HEK293 (cell line): ENCODE results near the gene CCM2.

Experiments
- CTCF ChIA-PET: fragments of 350-600 bp; formaldehyde crosslinking; extraction: SDS; loops from one replicate; lab custom pipeline; 2021; ENCODE audit warnings: antibody characterized with exemption; lab: Yijun Ruan, JAX
- POLR2A ChIA-PET: fragments of 300-600 bp; formaldehyde crosslinking; extraction: SDS; loops from one replicate; lab custom pipeline; 2020; ENCODE audit warnings: antibody characterized with exemption, inconsistent platforms; lab: Yijun Ruan, JAX
- H3K27ac ChIP-seq: fragments of 200-500 bp; sonication (Bioruptor generic); 2 replicates; pipeline ENCODE4 v1.5.1; 2014; ENCODE audit warnings: low read depth, low read length, control low read depth, inconsistent platforms; ENCODE audit errors: extremely low read depth
- H3K36me3 ChIP-seq, 2 experiments: fragments of 200-500 bp in 1 of 2; sonication (Bioruptor generic) in 1 of 2; 1 replicate in 1 of 2; 2 replicates in 1 of 2; pipeline ENCODE4 v1.5.1; 2014 to 2017; ENCODE audit warnings: inconsistent platforms in 2 of 2, low read length in 2 of 2; ENCODE audit not compliant: control insufficient read depth in 2 of 2, insufficient read depth in 1 of 2
- H3K4me1 ChIP-seq: fragments of 200-500 bp; sonication (Bioruptor generic); 2 replicates; pipeline ENCODE4 v1.5.1; 2014; ENCODE audit warnings: mild to moderate bottlenecking, low read length, inconsistent platforms; ENCODE audit not compliant: control insufficient read depth, insufficient read depth
- H3K4me3 ChIP-seq: 2 replicates; pipeline ENCODE4 v1.5.1; 2011; ENCODE audit warnings: low read depth, mild to moderate bottlenecking, control low read depth, low read length, moderate library complexity
- H3K9me3 ChIP-seq: fragments of 200-500 bp; sonication (Bioruptor generic); 2 replicates; pipeline ENCODE4 v1.5.1; 2014; ENCODE audit warnings: low read depth, low read length, inconsistent platforms; ENCODE audit not compliant: control insufficient read depth, insufficient read depth
- BCL11B ChIP-seq: fragments of 450-650 bp; formaldehyde crosslinking; IDR thresholded peaks from 2 replicates; pipeline ENCODE4 v1.5.1; 2016; ENCODE audit warnings: low read depth, missing biosample characterization, missing genetic modification characterization
- HIC1 ChIP-seq: fragments of 450-650 bp; formaldehyde crosslinking; IDR thresholded peaks from 2 replicates; pipeline ENCODE4 v1.5.1; 2016; ENCODE audit warnings: missing biosample characterization, missing genetic modification characterization
- IKZF3 ChIP-seq: fragments of 450-650 bp; IDR thresholded peaks from 2 replicates; pipeline ENCODE4 v1.5.0; 2018; ENCODE audit warnings: missing biosample characterization, mild to moderate bottlenecking, missing genetic modification characterization, moderate library complexity
- PBX3 ChIP-seq: sonication (generic); formaldehyde crosslinking; IDR thresholded peaks from 2 replicates; pipeline ENCODE4 v1.8.1; 2022; ENCODE audit warnings: mild to moderate bottlenecking, moderate library complexity, missing genetic modification reagents
- SP3 ChIP-seq: fragments of 450-650 bp; formaldehyde crosslinking; IDR thresholded peaks from 2 replicates; pipeline ENCODE4 v1.5.1; 2016; ENCODE audit warnings: missing biosample characterization, missing genetic modification characterization
- TCF7L2 ChIP-seq: IDR thresholded peaks from 2 replicates; pipeline ENCODE4 v1.6.1; 2011; ENCODE audit warnings: low read depth, mild to moderate bottlenecking, inconsistent platforms, low read length, moderate library complexity, borderline replicate concordance
- YY2 ChIP-seq: fragments of 450-650 bp; formaldehyde crosslinking; IDR thresholded peaks from 2 replicates; pipeline ENCODE4 v1.5.1; 2016; ENCODE audit warnings: missing biosample characterization, missing genetic modification characterization
- ZBTB11 ChIP-seq: fragments of 450-650 bp; formaldehyde crosslinking; conservative IDR thresholded peaks from 2 replicates; pipeline ENCODE4 v1.5.1; 2016; ENCODE audit warnings: low read depth, missing biosample characterization, missing genetic modification characterization
- ZBTB7A ChIP-seq: fragments of 450-650 bp; formaldehyde crosslinking; IDR thresholded peaks from 2 replicates; pipeline ENCODE4 v1.5.1; 2016; ENCODE audit warnings: low read depth, missing biosample characterization, missing genetic modification characterization
- ZFP69B ChIP-seq: fragments of 450-650 bp; formaldehyde crosslinking; IDR thresholded peaks from 2 replicates; pipeline ENCODE4 v1.5.1; 2016; ENCODE audit warnings: missing biosample characterization, missing genetic modification characterization
- ZNF248 ChIP-seq: fragments of 450-650 bp; formaldehyde crosslinking; IDR thresholded peaks from 2 replicates; pipeline ENCODE4 v1.5.1; 2017; ENCODE audit warnings: missing biosample characterization, missing genetic modification characterization
- ZNF266 ChIP-seq: fragments of 450-650 bp; formaldehyde crosslinking; IDR thresholded peaks from 2 replicates; pipeline ENCODE4 v1.5.1; 2016; ENCODE audit warnings: missing biosample characterization, missing genetic modification characterization, low read depth
- ZNF354C ChIP-seq: fragments of 450-650 bp; formaldehyde crosslinking; IDR thresholded peaks from 2 replicates; pipeline ENCODE4 v1.5.1; 2016; ENCODE audit warnings: missing biosample characterization, missing genetic modification characterization, low read depth, borderline replicate concordance
- ZNF394 ChIP-seq: fragments of 450-650 bp; formaldehyde crosslinking; IDR thresholded peaks from 2 replicates; pipeline ENCODE4 v1.5.1; 2016; ENCODE audit warnings: missing biosample characterization, missing genetic modification characterization, mild to moderate bottlenecking, moderate library complexity, borderline replicate concordance
- ZNF530 ChIP-seq: fragments of 450-650 bp; formaldehyde crosslinking; IDR thresholded peaks from 2 replicates; pipeline ENCODE4 v1.5.1; 2016; ENCODE audit warnings: low read depth, missing biosample characterization, missing genetic modification characterization
- ZNF660 ChIP-seq: fragments of 450-650 bp; IDR thresholded peaks from 2 replicates; pipeline ENCODE4 v1.5.1; 2018; ENCODE audit warnings: missing biosample characterization, mild to moderate bottlenecking, missing genetic modification characterization
- ZSCAN30 ChIP-seq: fragments of 450-650 bp; IDR thresholded peaks from 2 replicates; pipeline ENCODE4 v1.5.1; 2018; ENCODE audit warnings: missing biosample characterization, mild to moderate bottlenecking, missing genetic modification characterization, moderate library complexity

The CCM2 gene

GRCh38 chr7:45106820-45107219, 106.8 kb downstream of the CCM2 start:
- TF ChIP-seq SP3 (tag by site-specific recombination) (no peak), TCF7L2 (no peak), ZBTB7A (tag by site-specific recombination) (no peak), BCL11B (tag by site-specific recombination) (no peak), IKZF3 (tag by site-specific recombination) (no peak), YY2 (tag by site-specific recombination) (no peak), PBX3 (CRISPR knock-in tag) (no peak), HIC1 (tag by site-specific recombination) (no peak), ZNF248 (tag by site-specific recombination) (no peak)
- CTCF ChIA-PET, result no interaction called here
- Histone ChIP-seq H3K27ac (no peak overlapping the region), H3K36me3 (peaks cover 10 to 76% of the 10 kb centered on the region in 2 experiments), H3K9me3 (no peaks in the 10 kb centered on the region), H3K4me3 (no peak overlapping the region), H3K4me1 (no peaks in the 10 kb centered on the region)
- POLR2A ChIA-PET, result no interaction called here

DNA sequence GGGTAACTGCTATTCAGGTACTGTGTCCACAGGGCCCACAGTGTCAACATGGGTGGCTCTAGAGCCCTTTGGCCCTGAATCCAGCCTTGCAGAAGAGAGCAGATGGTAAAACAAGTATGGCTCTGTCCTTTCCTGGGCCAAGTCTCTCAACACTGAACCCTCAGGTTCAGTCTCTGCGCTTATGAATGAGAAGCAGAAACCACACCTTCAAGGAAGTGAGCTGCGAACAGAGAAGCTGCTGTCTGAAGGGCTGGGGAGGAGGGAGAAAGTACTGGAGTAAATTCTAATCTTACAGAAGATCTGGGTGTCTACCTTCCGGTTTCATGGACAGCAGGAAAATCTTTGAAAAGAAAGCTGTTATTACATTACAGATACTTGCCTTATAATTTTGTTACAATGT, 107.4 kb downstream of the CCM2 start:
- H3K36me3 ChIP-seq, result peaks cover 10 to 71% of the 10 kb centered on the region in 2 experiments
- no peak overlapping the region for H3K4me3 ChIP-seq
- H3K4me1 ChIP-seq, result no peaks in the 10 kb centered on the region
- H3K9me3 ChIP-seq, result no peaks in the 10 kb centered on the region
- no peak overlapping the region for H3K27ac ChIP-seq
- no peak for TF ChIP-seq ZNF394
- no peak for TF ChIP-seq ZSCAN30
- TF ChIP-seq ZNF660 (tag by site-specific recombination), result no peak
- TF ChIP-seq ZFP69B (tag by site-specific recombination), result no peak
- TF ChIP-seq ZNF530 (tag by site-specific recombination), result no peak
- TF ChIP-seq ZBTB7A (tag by site-specific recombination), result no peak
- no peak for TF ChIP-seq ZNF354C
- CTCF ChIA-PET, result no interaction called here
- POLR2A ChIA-PET, result no interaction called here

DNA sequence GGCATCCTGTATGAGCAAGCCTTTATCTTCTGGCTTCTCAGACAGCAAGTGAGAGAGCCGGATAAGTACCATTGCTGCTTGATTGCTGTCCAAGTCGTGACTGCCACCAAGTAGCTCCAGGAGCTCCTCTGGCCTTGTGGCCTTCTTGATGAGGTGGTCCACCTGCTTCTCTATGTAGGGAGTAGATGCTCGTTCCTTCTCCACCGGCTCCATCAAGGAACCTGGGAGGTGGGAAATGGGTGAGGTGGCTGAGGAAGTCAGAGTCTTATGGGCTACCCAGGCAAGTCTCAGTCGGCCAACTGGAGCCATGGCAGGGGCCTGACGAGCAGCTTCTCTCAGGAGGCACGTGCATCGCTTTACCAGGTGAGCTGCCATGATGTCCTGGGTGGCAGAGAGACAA, 108.9 kb downstream of the CCM2 start:
- no peak overlapping the region for H3K27ac ChIP-seq
- no peak for TF ChIP-seq ZNF266 (tag by site-specific recombination)
- no peak for TF ChIP-seq ZBTB11 (tag by site-specific recombination)
- no peaks in the 10 kb centered on the region for H3K9me3 ChIP-seq
- no peak overlapping the region for H3K4me3 ChIP-seq
- H3K4me1 ChIP-seq, result no peaks in the 10 kb centered on the region
- ChIA-PET CTCF (interaction anchor here (2.0 kb wide), 1 partner anchor 27 kb away, joined by 6 read pairs; no protein-coding TSS in a partner anchor), POLR2A (no interaction called here)
- peaks cover 10 to 56% of the 10 kb centered on the region in 2 experiments for H3K36me3 ChIP-seq
